SK-N-SH treated with all-trans-retinoic acid at 6 μM for 48 hours (cell line): ENCODE data around the gene DPEP1.

Experiments used
- ATAC-seq: fragments of 200-7000 bp; cut with Tn5 transposase; 3 replicates; pipeline ENCODE4 v1.9.1; 2020; ENCODE audit warnings: mild to moderate bottlenecking, moderate library complexity
- ARNTL ChIP-seq: fragments of 450-650 bp; formaldehyde crosslinking; IDR thresholded peaks from 2 replicates; pipeline ENCODE4 v1.5.0; 2020; ENCODE audit warnings: low read depth, mild to moderate bottlenecking, moderate library complexity, borderline replicate concordance
- BACH2 ChIP-seq: fragments of 250-450 bp; sonication (Bioruptor Pico); IDR thresholded peaks from 2 replicates; pipeline ENCODE4 v1.9.0; 2021; ENCODE audit warnings: mild to moderate bottlenecking, borderline replicate concordance
- ESRRG ChIP-seq: fragments of 250-450 bp; sonication (Bioruptor Pico); IDR thresholded peaks from 2 replicates; pipeline ENCODE4 v1.6.1; 2021; ENCODE audit warnings: mild to moderate bottlenecking
- GLIS3 ChIP-seq: fragments of 250-450 bp; sonication (Bioruptor Pico); IDR thresholded peaks from 2 replicates; pipeline ENCODE4 v1.5.0; 2020; ENCODE audit warnings: mild to moderate bottlenecking, moderate library complexity
- ISL1 ChIP-seq: fragments of 250-450 bp; sonication (Bioruptor Pico); IDR thresholded peaks from 2 replicates; pipeline ENCODE4 v2.1.2; 2022; ENCODE audit warnings: mild to moderate bottlenecking, moderate library complexity
- OSR1 ChIP-seq: fragments of 250-450 bp; sonication (Bioruptor Pico); IDR thresholded peaks from 2 replicates; pipeline ENCODE4 v1.8.0; 2022; ENCODE audit warnings: moderate library complexity, mild to moderate bottlenecking, inconsistent platforms
- PPARA ChIP-seq: fragments of 250-450 bp; sonication (Bioruptor Pico); IDR thresholded peaks from 2 replicates; pipeline ENCODE4 v1.5.0; 2020; ENCODE audit warnings: mild to moderate bottlenecking, borderline replicate concordance
- RARB ChIP-seq: fragments of 250-450 bp; sonication (Bioruptor Pico); IDR thresholded peaks from 2 replicates; pipeline ENCODE4 v1.8.0; 2021; ENCODE audit warnings: mild to moderate bottlenecking, moderate library complexity
- SNAI2 ChIP-seq: fragments of 250-450 bp; sonication (Bioruptor Pico); IDR thresholded peaks from 2 replicates; pipeline ENCODE4 v1.5.0; 2020; ENCODE audit warnings: mild to moderate bottlenecking, moderate library complexity
- TCF4 ChIP-seq: fragments of 250-450 bp; sonication (Bioruptor Pico); IDR thresholded peaks from 2 replicates; pipeline ENCODE4 v1.8.0; 2021; ENCODE audit warnings: mild to moderate bottlenecking, moderate library complexity, borderline replicate concordance
- TOX ChIP-seq: fragments of 250-450 bp; sonication (Bioruptor Pico); IDR thresholded peaks from 2 replicates; pipeline ENCODE4 v1.8.0; 2021; ENCODE audit warnings: mild to moderate bottlenecking, moderate library complexity, borderline replicate concordance
- ZC3H10 ChIP-seq: fragments of 250-450 bp; sonication (Bioruptor Pico); IDR thresholded peaks from 2 replicates; pipeline ENCODE4 v1.5.1; 2021; ENCODE audit warnings: mild to moderate bottlenecking, moderate library complexity
- ZFP3 ChIP-seq: fragments of 250-450 bp; sonication (Bioruptor Pico); IDR thresholded peaks from 2 replicates; pipeline ENCODE4 v1.5.0; 2020; ENCODE audit warnings: mild to moderate bottlenecking, moderate library complexity
- ZFP30 ChIP-seq: fragments of 450-650 bp; formaldehyde crosslinking; IDR thresholded peaks from 2 replicates; pipeline ENCODE4 v1.5.0; 2022; ENCODE audit warnings: mild to moderate bottlenecking, moderate library complexity
- ZNF565 ChIP-seq: fragments of 450-650 bp; formaldehyde crosslinking; conservative IDR thresholded peaks from 2 replicates; pipeline ENCODE4 v1.5.0; 2020; ENCODE audit warnings: low read depth, mild to moderate bottlenecking, moderate library complexity
- ZNF70 ChIP-seq: fragments of 450-650 bp; formaldehyde crosslinking; IDR thresholded peaks from 2 replicates; pipeline ENCODE4 v1.5.0; 2020; ENCODE audit warnings: mild to moderate bottlenecking, moderate library complexity
- ZNF8 ChIP-seq: fragments of 450-650 bp; formaldehyde crosslinking; IDR thresholded peaks from 2 replicates; pipeline ENCODE4 v1.5.0; 2020; ENCODE audit warnings: mild to moderate bottlenecking, moderate library complexity
- TF ChIP-seq, protein P1 (sequence below): fragments of 250-450 bp; sonication (Bioruptor Pico); IDR thresholded peaks from 2 replicates; pipeline ENCODE4 v1.5.0; 2020; ENCODE audit warnings: mild to moderate bottlenecking, moderate library complexity
- TF ChIP-seq, protein P2 (sequence below): fragments of 250-450 bp; sonication (Bioruptor Pico); IDR thresholded peaks from 2 replicates; pipeline ENCODE4 v1.5.1; 2020; ENCODE audit warnings: low read depth, mild to moderate bottlenecking, moderate library complexity
- TF ChIP-seq, protein P3 (sequence below): fragments of 250-450 bp; sonication (Bioruptor Pico); IDR thresholded peaks from 2 replicates; pipeline ENCODE4 v1.8.0; 2020; ENCODE audit warnings: mild to moderate bottlenecking, moderate library complexity, borderline replicate concordance
- TF ChIP-seq, protein P4 (sequence below): fragments of 250-450 bp; sonication (Bioruptor Pico); IDR thresholded peaks from 2 replicates; pipeline ENCODE4 v1.5.1; 2021; ENCODE audit warnings: mild to moderate bottlenecking, moderate library complexity

Gene DPEP1

DNA sequence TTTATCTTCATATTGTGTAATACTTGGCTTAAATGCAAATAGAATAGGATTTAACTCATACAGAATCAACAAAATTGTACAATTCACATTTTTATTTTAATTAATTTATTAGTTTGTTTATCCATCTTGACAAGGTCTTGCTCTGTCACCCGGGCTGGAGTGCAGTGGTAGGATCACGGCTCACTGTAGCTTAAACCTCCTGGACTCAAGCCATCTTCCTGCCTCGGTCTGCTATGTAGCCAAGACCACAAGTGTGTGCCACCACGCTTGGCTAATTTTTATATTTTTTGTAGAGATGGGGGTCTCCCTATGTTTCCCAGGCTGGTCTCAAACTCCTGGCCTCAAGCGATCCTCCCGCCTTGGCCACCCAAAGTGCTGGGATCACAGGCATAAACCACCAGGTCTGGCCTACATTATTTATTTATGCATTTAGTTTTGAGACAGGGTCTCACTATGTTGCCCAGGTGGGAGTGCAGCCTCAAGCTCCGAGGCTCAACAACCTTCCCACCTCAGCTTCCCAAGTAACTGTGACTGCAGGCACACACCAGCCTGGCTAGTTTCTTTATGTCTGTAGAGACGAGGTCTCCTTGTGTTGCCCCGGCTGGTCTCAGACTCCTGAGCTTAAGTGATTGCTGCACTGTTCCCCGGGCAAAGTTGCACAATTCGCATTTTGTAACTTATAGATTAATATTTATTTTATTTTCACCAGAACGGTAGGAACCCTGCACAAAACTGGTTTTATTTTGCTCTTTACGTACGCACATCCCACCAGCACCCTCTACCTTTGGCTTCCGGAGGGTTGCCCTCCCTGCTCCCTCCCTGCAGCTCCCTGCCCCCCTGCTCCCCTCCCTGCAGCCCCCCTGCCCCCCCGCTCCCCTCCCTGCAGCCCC is 4.9 kb downstream of the DPEP1 start:
- ATAC-seq: no peak
- no peak for TF ChIP-seq ARNTL (CRISPR knock-in tag)
- TF ChIP-seq, protein P1, sequence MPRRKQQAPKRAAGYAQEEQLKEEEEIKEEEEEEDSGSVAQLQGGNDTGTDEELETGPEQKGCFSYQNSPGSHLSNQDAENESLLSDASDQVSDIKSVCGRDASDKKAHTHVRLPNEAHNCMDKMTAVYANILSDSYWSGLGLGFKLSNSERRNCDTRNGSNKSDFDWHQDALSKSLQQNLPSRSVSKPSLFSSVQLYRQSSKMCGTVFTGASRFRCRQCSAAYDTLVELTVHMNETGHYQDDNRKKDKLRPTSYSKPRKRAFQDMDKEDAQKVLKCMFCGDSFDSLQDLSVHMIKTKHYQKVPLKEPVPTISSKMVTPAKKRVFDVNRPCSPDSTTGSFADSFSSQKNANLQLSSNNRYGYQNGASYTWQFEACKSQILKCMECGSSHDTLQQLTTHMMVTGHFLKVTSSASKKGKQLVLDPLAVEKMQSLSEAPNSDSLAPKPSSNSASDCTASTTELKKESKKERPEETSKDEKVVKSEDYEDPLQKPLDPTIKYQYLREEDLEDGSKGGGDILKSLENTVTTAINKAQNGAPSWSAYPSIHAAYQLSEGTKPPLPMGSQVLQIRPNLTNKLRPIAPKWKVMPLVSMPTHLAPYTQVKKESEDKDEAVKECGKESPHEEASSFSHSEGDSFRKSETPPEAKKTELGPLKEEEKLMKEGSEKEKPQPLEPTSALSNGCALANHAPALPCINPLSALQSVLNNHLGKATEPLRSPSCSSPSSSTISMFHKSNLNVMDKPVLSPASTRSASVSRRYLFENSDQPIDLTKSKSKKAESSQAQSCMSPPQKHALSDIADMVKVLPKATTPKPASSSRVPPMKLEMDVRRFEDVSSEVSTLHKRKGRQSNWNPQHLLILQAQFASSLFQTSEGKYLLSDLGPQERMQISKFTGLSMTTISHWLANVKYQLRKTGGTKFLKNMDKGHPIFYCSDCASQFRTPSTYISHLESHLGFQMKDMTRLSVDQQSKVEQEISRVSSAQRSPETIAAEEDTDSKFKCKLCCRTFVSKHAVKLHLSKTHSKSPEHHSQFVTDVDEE (CRISPR knock-in tag): no peak
- no peak for TF ChIP-seq RARB (CRISPR knock-in tag)
- no peak for TF ChIP-seq GLIS3 (CRISPR knock-in tag)
- TF ChIP-seq BACH2 (CRISPR knock-in tag): no peak

DNA sequence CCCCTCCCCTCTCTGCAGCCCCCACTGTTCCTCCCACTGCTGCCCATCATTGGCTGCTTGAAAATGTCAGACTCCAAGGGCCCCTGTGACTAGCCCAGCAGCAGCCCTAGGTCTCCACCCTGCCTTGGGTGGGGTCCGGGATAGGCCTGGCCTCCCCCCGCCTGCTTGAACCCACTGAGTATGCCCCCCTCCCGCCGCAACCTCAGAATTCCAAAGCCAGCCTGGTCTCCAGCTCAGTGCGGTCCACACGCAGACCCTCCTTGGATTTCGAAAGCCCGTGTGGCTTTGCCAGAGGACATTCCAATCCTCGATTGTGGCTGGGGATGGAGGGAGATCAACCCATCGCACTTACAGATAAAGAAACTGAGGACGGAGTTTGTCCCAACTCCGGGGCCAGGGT is 6.4 kb downstream of the DPEP1 start:
- no peak for ATAC-seq
- TF ChIP-seq ARNTL (CRISPR knock-in tag) (no peak), GLIS3 (CRISPR knock-in tag) (no peak)

DNA sequence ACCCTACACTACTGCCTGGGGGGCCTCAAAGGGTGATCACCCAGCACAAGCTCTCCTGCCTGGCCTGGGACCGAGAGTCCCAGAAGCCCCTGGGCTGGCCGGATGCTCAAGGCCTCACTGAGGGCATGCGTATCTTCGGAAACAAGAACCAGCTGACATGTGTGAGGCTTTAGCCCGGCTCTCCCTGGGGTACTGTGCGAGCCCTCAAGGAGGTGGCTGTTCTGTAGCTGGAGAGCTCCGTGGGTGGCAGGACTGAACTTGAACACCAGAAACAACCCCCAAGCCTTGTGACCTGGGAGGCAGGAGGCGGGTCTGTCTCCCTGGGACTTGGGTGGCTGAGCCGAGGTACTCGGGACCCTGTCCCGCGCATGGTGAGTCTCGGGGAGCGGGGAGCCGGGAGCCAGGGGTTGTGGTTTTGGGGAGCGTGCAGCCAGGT is 7.0 kb downstream of the DPEP1 start:
- TF ChIP-seq ZC3H10 (CRISPR knock-in tag) (no peak), PPARA (CRISPR knock-in tag) (no peak), ZFP3 (CRISPR knock-in tag) (no peak), ZNF70 (CRISPR knock-in tag) (no peak), TOX (CRISPR knock-in tag) (no peak), ARNTL (CRISPR knock-in tag) (no peak), RARB (CRISPR knock-in tag) (no peak), OSR1 (CRISPR knock-in tag) (no peak), SNAI2 (CRISPR knock-in tag) (no peak), ESRRG (CRISPR knock-in tag) (no peak), ZNF565 (no peak), ZNF8 (CRISPR knock-in tag) (no peak), TCF4 (no peak), ZFP30 (CRISPR knock-in tag) (no peak), ISL1 (CRISPR knock-in tag) (no peak)
- TF ChIP-seq, protein P2, sequence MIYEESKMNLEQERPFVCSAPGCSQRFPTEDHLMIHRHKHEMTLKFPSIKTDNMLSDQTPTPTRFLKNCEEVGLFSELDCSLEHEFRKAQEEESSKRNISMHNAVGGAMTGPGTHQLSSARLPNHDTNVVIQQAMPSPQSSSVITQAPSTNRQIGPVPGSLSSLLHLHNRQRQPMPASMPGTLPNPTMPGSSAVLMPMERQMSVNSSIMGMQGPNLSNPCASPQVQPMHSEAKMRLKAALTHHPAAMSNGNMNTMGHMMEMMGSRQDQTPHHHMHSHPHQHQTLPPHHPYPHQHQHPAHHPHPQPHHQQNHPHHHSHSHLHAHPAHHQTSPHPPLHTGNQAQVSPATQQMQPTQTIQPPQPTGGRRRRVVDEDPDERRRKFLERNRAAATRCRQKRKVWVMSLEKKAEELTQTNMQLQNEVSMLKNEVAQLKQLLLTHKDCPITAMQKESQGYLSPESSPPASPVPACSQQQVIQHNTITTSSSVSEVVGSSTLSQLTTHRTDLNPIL: no peak
- TF ChIP-seq, protein P1 (CRISPR knock-in tag): no peak
- TF ChIP-seq, protein P3, sequence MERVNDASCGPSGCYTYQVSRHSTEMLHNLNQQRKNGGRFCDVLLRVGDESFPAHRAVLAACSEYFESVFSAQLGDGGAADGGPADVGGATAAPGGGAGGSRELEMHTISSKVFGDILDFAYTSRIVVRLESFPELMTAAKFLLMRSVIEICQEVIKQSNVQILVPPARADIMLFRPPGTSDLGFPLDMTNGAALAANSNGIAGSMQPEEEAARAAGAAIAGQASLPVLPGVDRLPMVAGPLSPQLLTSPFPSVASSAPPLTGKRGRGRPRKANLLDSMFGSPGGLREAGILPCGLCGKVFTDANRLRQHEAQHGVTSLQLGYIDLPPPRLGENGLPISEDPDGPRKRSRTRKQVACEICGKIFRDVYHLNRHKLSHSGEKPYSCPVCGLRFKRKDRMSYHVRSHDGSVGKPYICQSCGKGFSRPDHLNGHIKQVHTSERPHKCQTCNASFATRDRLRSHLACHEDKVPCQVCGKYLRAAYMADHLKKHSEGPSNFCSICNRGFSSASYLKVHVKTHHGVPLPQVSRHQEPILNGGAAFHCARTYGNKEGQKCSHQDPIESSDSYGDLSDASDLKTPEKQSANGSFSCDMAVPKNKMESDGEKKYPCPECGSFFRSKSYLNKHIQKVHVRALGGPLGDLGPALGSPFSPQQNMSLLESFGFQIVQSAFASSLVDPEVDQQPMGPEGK: no peak
- TF ChIP-seq, protein P4, sequence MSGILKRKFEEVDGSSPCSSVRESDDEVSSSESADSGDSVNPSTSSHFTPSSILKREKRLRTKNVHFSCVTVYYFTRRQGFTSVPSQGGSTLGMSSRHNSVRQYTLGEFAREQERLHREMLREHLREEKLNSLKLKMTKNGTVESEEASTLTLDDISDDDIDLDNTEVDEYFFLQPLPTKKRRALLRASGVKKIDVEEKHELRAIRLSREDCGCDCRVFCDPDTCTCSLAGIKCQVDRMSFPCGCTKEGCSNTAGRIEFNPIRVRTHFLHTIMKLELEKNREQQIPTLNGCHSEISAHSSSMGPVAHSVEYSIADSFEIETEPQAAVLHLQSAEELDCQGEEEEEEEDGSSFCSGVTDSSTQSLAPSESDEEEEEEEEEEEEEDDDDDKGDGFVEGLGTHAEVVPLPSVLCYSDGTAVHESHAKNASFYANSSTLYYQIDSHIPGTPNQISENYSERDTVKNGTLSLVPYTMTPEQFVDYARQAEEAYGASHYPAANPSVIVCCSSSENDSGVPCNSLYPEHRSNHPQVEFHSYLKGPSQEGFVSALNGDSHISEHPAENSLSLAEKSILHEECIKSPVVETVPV (CRISPR knock-in tag): no peak
- no peak for ATAC-seq
